ENCODE measurements around the gene CALN1.

The CALN1 gene

GRCh38 chr7:72444026-72444776, 32.1 kb upstream of the CALN1 start:
- TF ChIP-seq, protein P1, sequence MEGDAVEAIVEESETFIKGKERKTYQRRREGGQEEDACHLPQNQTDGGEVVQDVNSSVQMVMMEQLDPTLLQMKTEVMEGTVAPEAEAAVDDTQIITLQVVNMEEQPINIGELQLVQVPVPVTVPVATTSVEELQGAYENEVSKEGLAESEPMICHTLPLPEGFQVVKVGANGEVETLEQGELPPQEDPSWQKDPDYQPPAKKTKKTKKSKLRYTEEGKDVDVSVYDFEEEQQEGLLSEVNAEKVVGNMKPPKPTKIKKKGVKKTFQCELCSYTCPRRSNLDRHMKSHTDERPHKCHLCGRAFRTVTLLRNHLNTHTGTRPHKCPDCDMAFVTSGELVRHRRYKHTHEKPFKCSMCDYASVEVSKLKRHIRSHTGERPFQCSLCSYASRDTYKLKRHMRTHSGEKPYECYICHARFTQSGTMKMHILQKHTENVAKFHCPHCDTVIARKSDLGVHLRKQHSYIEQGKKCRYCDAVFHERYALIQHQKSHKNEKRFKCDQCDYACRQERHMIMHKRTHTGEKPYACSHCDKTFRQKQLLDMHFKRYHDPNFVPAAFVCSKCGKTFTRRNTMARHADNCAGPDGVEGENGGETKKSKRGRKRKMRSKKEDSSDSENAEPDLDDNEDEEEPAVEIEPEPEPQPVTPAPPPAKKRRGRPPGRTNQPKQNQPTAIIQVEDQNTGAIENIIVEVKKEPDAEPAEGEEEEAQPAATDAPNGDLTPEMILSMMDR (IDR thresholded peaks at IDR 0.05): no peak
- TF ChIP-seq ZFX (IDR thresholded peaks at IDR 0.05; ENCODE audit: borderline replicate concordance): no peak
- H3K27ac ChIP-seq: no peak overlapping the region

- no peak for TF ChIP-seq ZFX (IDR thresholded peaks at IDR 0.05; ENCODE audit: borderline replicate concordance)
- TF ChIP-seq, protein P1 (IDR thresholded peaks at IDR 0.05): no peak
- H3K27ac ChIP-seq: no peak overlapping the region
Measured at GRCh38 chr7:72441791-72442190, 29.7 kb upstream of the CALN1 start.

DNA sequence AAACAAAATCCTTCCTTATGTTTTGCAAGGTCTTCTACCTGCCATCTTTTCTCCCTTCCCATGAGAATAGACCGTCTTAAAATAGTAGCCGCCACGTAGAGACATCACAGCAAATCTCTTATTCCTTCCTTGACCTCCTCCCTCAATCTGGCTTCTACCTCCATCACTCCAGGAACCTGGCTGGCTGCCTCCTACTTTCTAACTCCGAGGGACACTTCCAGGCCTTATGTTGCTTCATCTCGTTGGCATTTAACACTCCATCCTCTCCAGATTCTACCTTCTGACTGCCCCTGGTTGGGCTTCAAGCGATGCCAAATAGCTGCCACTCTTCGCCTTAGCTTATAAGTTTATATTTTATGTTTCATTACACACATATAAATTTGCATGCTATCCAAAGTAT, 26.4 kb upstream of the CALN1 start:
- H3K27ac ChIP-seq: no peak overlapping the region
- TF ChIP-seq, protein P1 (IDR thresholded peaks at IDR 0.05): no peak
- TF ChIP-seq ZFX (IDR thresholded peaks at IDR 0.05; ENCODE audit: borderline replicate concordance): no peak

GRCh38 chr7:72437610-72438009, 25.5 kb upstream of the CALN1 start:
- TF ChIP-seq, protein P1 (IDR thresholded peaks at IDR 0.05): no peak
- TF ChIP-seq ZFX (IDR thresholded peaks at IDR 0.05; ENCODE audit: borderline replicate concordance): no peak

GRCh38 chr7:72437061-72437585, 25.0 kb upstream of the CALN1 start:
- no peak overlapping the region for H3K27ac ChIP-seq
- TF ChIP-seq, protein P1 (IDR thresholded peaks at IDR 0.05): no peak
- TF ChIP-seq ZFX (IDR thresholded peaks at IDR 0.05; ENCODE audit: borderline replicate concordance): no peak

More at GRCh38 chr7:72437610-72438009, 25.5 kb upstream of the CALN1 start:
- no peak overlapping the region for H3K27ac ChIP-seq

GRCh38 chr7:72435925-72436480, 23.9 kb upstream of the CALN1 start:
- no peak overlapping the region for H3K27ac ChIP-seq
- no peak for TF ChIP-seq ZFX (IDR thresholded peaks at IDR 0.05; ENCODE audit: borderline replicate concordance)
- TF ChIP-seq, protein P1 (IDR thresholded peaks at IDR 0.05): no peak

DNA sequence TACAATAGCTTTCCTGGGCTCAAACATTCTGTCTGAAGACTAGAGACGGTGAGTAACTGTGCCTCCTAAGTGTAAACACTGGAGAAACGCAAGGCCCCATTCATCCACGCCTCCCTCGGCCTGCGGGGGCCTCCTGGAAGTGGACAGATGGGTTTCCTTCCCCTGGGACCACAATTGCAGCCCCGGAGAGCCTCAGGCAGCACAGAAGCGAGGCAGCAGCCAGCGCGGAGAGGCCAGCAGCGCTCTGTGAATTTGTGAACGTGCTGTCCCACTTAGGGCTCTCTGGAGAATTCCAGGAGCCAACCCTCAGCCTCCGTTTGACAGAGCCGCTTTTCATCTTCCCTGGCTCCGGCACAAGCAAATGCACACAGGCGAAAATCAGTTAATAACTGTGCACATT, 23.2 kb upstream of the CALN1 start:
- no peak overlapping the region for H3K27ac ChIP-seq
- no peak for TF ChIP-seq ZFX (IDR thresholded peaks at IDR 0.05; ENCODE audit: borderline replicate concordance)
- TF ChIP-seq, protein P1 (IDR thresholded peaks at IDR 0.05): no peak

Measured in 22Rv1 (cell line).